Prostate gland (tissue), 2 donors: ENCODE data around the gene NAT9.

Experiments used
- CTCF ChIP-seq, 4 experiments: fragments of 200-600 bp in 2 of 4; fragments of 450-650 bp in 2 of 4; sonication (generic) in 2 of 4; IDR thresholded peaks; 1 replicate in 3 of 4; 2 replicates in 1 of 4; pipeline ENCODE4 v1.5.1; 2016 to 2019; ENCODE audit warnings: antibody characterized with exemption in 4 of 4, mild to moderate bottlenecking in 2 of 4, moderate library complexity in 2 of 4
- POLR2A ChIP-seq: fragments of 450-650 bp; IDR thresholded peaks from one replicate; pipeline ENCODE4 v1.6.1; 2016; ENCODE audit warnings: antibody characterized with exemption, mild to moderate bottlenecking

GRCh38 chr17:74808714-74809430 is 32.7 kb upstream of the NAT9 start:
- no peak for TF ChIP-seq CTCF (IDR thresholded peaks at IDR 0.05)
- TF ChIP-seq POLR2A, result no peak
